GM23338 (cell line): ENCODE data around the gene PTPRZ1. TPM values are rescaled to one million over a fixed set of nuclear protein-coding genes. Genes with fewer than 3 reads are reported as not detected.

Source experiments
- ATAC-seq: fragments of 200-7000 bp; cut with Tn5 transposase; 3 replicates; pipeline ENCODE4 v1.9.1; 2020
- DNase-seq: peaks from one replicate; pipeline ENCODE4 v3.0.0-alpha.2; 2015; ENCODE audit warnings: low spot score
- H2AFZ ChIP-seq: fragments of 200-600 bp; sonication (generic); 2 replicates; pipeline ENCODE4 v1.8.0; 2016; ENCODE audit warnings: antibody characterized with exemption, mild to moderate bottlenecking, moderate library complexity
- H3F3A ChIP-seq: fragments of 200-600 bp; sonication (generic); replicated peaks from 2 replicates; pipeline ENCODE4 v1.8.0; 2017; ENCODE audit warnings: antibody characterized with exemption, mixed run types, low read depth
- H3K27ac ChIP-seq: fragments of 200-600 bp; sonication (generic); 2 replicates; pipeline ENCODE4 v1.6.1; 2016; ENCODE audit warnings: low read depth
- H3K27me3 ChIP-seq: fragments of 200-600 bp; sonication (generic); 2 replicates; pipeline ENCODE4 v1.8.0; 2016; ENCODE audit warnings: mild to moderate bottlenecking, mixed run types, moderate library complexity; ENCODE audit not compliant: insufficient read depth
- H3K36me3 ChIP-seq: fragments of 200-600 bp; sonication (generic); 2 replicates; pipeline ENCODE4 v1.8.0; 2016; ENCODE audit warnings: mild to moderate bottlenecking; ENCODE audit not compliant: insufficient read depth
- H3K4me1 ChIP-seq: fragments of 200-600 bp; sonication (generic); 2 replicates; pipeline ENCODE4 v1.8.0; 2016; ENCODE audit warnings: mild to moderate bottlenecking, moderate library complexity; ENCODE audit not compliant: insufficient read depth
- H3K4me2 ChIP-seq: fragments of 200-600 bp; sonication (generic); 2 replicates; pipeline ENCODE4 v1.7.1; 2017; ENCODE audit warnings: mixed run types
- H3K4me3 ChIP-seq: fragments of 200-600 bp; sonication (generic); 2 replicates; pipeline ENCODE4 v1.6.1; 2016; ENCODE audit warnings: mixed run types
- H3K79me2 ChIP-seq: fragments of 200-600 bp; sonication (generic); replicated peaks from 2 replicates; pipeline ENCODE4 v1.8.0; 2017; ENCODE audit warnings: mild to moderate bottlenecking; ENCODE audit not compliant: insufficient read depth
- H3K9me2 ChIP-seq: fragments of 200-600 bp; sonication (generic); 2 replicates; pipeline ENCODE4 v1.8.0; 2017; ENCODE audit not compliant: insufficient read depth
- H4K20me1 ChIP-seq: fragments of 200-600 bp; sonication (generic); replicated peaks from 2 replicates; pipeline ENCODE4 v1.8.0; 2017; ENCODE audit warnings: mild to moderate bottlenecking; ENCODE audit not compliant: insufficient read depth
- H3K27ac Mint-ChIP-seq: 2 replicates; pipeline ENCODE4 v1.8.0; 2020; ENCODE audit warnings: inconsistent platforms, mild to moderate bottlenecking, moderate library complexity, mixed read lengths
- H3K27me3 Mint-ChIP-seq: 3 replicates; pipeline ENCODE4 v1.8.0; 2022; ENCODE audit warnings: low read depth, mild to moderate bottlenecking, moderate library complexity, mixed read lengths, inconsistent platforms; ENCODE audit not compliant: insufficient read depth, poor library complexity
- H3K36me3 Mint-ChIP-seq: 3 replicates; pipeline ENCODE4 v1.8.0; 2021; ENCODE audit warnings: low read depth, mild to moderate bottlenecking, inconsistent platforms, moderate library complexity, mixed read lengths
- H3K4me1 Mint-ChIP-seq: 3 replicates; pipeline ENCODE4 v1.8.0; 2020; ENCODE audit warnings: mild to moderate bottlenecking, inconsistent platforms, mixed read lengths
- H3K4me3 Mint-ChIP-seq: 3 replicates; pipeline ENCODE4 v1.8.0; 2021; ENCODE audit warnings: moderate library complexity, mild to moderate bottlenecking, inconsistent platforms, mixed read lengths
- H3K9me3 Mint-ChIP-seq: 3 replicates; pipeline ENCODE4 v1.8.0; 2020; ENCODE audit warnings: moderate library complexity, mild to moderate bottlenecking, inconsistent platforms, mixed read lengths
- CREB1 ChIP-seq: fragments of 250-450 bp; sonication (Bioruptor Pico); IDR thresholded peaks from 2 replicates; pipeline ENCODE4 v1.5.0; 2020; ENCODE audit warnings: low read depth, mild to moderate bottlenecking, moderate library complexity
- CTCF ChIP-seq, 2 experiments: fragments of 200-600 bp in 1 of 2; sonication (generic) in 1 of 2; conservative IDR thresholded peaks; 2 replicates each; pipeline versions ENCODE4 v1.5.1 to v1.6.1; 2016 to 2017; ENCODE audit warnings: antibody characterized with exemption in 2 of 2, low read depth in 2 of 2, mild to moderate bottlenecking in 2 of 2, moderate library complexity in 1 of 2
- EZH2 ChIP-seq: fragments of 200-600 bp; sonication (generic); IDR thresholded peaks from one replicate; pipeline ENCODE4 v1.8.0; 2017; ENCODE audit warnings: antibody characterized with exemption, mild to moderate bottlenecking, low read depth; ENCODE audit not compliant: unreplicated experiment
- EZH2phosphoT487 ChIP-seq: fragments of 200-600 bp; sonication (generic); IDR thresholded peaks from one replicate; pipeline ENCODE4 v1.8.1; 2018; ENCODE audit warnings: antibody characterized with exemption; ENCODE audit not compliant: unreplicated experiment
- JUNB ChIP-seq: IDR thresholded peaks from one replicate; pipeline ENCODE4 v1.6.1; 2016; ENCODE audit warnings: antibody characterized with exemption; ENCODE audit not compliant: unreplicated experiment
- NANOG ChIP-seq: IDR thresholded peaks from 2 replicates; pipeline ENCODE4 v1.6.1; 2016; ENCODE audit warnings: antibody characterized with exemption, borderline replicate concordance
- POLR2AphosphoS5 ChIP-seq: IDR thresholded peaks from 2 replicates; pipeline ENCODE4 v1.6.1; 2016; ENCODE audit warnings: antibody characterized with exemption, low read depth
- STAT1 ChIP-seq: IDR thresholded peaks from one replicate; pipeline ENCODE4 v1.6.1; 2016; ENCODE audit warnings: antibody characterized with exemption; ENCODE audit not compliant: unreplicated experiment
- ZNF114 ChIP-seq: fragments of 250-450 bp; sonication (Bioruptor Pico); IDR thresholded peaks from 2 replicates; pipeline ENCODE4 v1.5.0; 2020; ENCODE audit warnings: mild to moderate bottlenecking, moderate library complexity
- ZNF331 ChIP-seq: fragments of 250-450 bp; sonication (Bioruptor Pico); IDR thresholded peaks from 2 replicates; pipeline ENCODE4 v1.5.0; 2020; ENCODE audit warnings: low read depth, mild to moderate bottlenecking, moderate library complexity
- ZNF462 ChIP-seq: fragments of 250-450 bp; sonication (Bioruptor Pico); IDR thresholded peaks from 2 replicates; pipeline ENCODE4 v1.5.0; 2020; ENCODE audit warnings: mild to moderate bottlenecking, moderate library complexity
- polyA plus RNA-seq: library from polyadenylated mRNA; unstranded; fragments of >200 nt; fragmentation: Nextera tagmentation; extraction: Ambion mirVana; gene quantifications from 2 replicates; pipeline ENCODE4 v1.2.1, GENCODE V29; 2016
- total RNA-seq: library from RNA; depleted of rRNA; stranded (reverse); fragments of >200 nt; shearing (Covaris generic); gene quantifications from 2 replicates; pipeline ENCODE4 v1.2.3, GENCODE V29; 2014
- TF ChIP-seq, protein P1 (sequence below): IDR thresholded peaks from 2 replicates; pipeline ENCODE4 v1.6.1; 2016; ENCODE audit warnings: antibody characterized with exemption
- TF ChIP-seq, protein P2 (sequence below): IDR thresholded peaks from one replicate; pipeline ENCODE4 v1.6.1; 2018; ENCODE audit warnings: antibody characterized with exemption; ENCODE audit not compliant: unreplicated experiment

PTPRZ1 gene
- total and polyA plus RNA-seq, 2 experiments from 2014 or later, result 160 to 230 TPM

DNA sequence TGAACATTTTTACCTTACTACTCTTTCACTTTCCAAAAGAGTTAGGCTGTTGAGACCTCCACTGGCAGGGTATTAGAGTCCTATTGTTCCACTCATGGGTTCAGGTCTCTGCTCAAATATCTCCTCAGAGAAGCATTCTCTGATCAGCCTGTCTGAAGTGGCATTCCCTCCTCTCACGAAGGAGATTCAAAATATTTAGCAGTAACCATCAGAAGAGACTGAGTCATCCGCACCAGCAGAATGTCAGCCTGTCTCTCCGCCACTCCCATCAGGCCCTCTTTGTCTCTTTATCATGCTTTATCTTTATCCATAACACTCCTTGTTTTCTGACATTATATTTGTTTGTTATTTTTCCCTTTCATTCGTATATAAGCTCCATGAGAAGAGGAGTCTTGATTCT, 192.0 kb downstream of the PTPRZ1 start:
- no peak for TF ChIP-seq ZNF462
- no peak for TF ChIP-seq JUNB
- TF ChIP-seq EZH2phosphoT487, result no peak
- TF ChIP-seq, protein P1, sequence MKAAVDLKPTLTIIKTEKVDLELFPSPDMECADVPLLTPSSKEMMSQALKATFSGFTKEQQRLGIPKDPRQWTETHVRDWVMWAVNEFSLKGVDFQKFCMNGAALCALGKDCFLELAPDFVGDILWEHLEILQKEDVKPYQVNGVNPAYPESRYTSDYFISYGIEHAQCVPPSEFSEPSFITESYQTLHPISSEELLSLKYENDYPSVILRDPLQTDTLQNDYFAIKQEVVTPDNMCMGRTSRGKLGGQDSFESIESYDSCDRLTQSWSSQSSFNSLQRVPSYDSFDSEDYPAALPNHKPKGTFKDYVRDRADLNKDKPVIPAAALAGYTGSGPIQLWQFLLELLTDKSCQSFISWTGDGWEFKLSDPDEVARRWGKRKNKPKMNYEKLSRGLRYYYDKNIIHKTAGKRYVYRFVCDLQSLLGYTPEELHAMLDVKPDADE, result no peak
- TF ChIP-seq POLR2AphosphoS5, result no peak
- TF ChIP-seq CREB1, result no peak
- no peak for TF ChIP-seq EZH2
- TF ChIP-seq, protein P2, sequence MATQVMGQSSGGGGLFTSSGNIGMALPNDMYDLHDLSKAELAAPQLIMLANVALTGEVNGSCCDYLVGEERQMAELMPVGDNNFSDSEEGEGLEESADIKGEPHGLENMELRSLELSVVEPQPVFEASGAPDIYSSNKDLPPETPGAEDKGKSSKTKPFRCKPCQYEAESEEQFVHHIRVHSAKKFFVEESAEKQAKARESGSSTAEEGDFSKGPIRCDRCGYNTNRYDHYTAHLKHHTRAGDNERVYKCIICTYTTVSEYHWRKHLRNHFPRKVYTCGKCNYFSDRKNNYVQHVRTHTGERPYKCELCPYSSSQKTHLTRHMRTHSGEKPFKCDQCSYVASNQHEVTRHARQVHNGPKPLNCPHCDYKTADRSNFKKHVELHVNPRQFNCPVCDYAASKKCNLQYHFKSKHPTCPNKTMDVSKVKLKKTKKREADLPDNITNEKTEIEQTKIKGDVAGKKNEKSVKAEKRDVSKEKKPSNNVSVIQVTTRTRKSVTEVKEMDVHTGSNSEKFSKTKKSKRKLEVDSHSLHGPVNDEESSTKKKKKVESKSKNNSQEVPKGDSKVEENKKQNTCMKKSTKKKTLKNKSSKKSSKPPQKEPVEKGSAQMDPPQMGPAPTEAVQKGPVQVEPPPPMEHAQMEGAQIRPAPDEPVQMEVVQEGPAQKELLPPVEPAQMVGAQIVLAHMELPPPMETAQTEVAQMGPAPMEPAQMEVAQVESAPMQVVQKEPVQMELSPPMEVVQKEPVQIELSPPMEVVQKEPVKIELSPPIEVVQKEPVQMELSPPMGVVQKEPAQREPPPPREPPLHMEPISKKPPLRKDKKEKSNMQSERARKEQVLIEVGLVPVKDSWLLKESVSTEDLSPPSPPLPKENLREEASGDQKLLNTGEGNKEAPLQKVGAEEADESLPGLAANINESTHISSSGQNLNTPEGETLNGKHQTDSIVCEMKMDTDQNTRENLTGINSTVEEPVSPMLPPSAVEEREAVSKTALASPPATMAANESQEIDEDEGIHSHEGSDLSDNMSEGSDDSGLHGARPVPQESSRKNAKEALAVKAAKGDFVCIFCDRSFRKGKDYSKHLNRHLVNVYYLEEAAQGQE, result no peak
- TF ChIP-seq ZNF114 (CRISPR knock-in tag), result no peak
- TF ChIP-seq STAT1, result no peak
- no peak for TF ChIP-seq ZNF331
- no peak for TF ChIP-seq CTCF (conservative IDR thresholded peaks at IDR 0.05; ENCODE audit: low read depth in 2 of 2)
- no peak for TF ChIP-seq NANOG
- Histone ChIP-seq H3K4me1 (no peaks in the 10 kb centered on the region), H3K27me3 (no peaks in the 10 kb centered on the region), H3F3A (no peaks in the 10 kb centered on the region), H4K20me1 (no peaks in the 10 kb centered on the region), H2AFZ (no peak overlapping the region), H3K79me2 (no peaks in the 10 kb centered on the region), H3K36me3 (peaks cover 17% of the 10 kb centered on the region; the same call in 1 of the 2 replicates), H3K9me2 (no peaks in the 10 kb centered on the region), H3K4me2 (no peak overlapping the region), H3K4me3 (no peak overlapping the region), H3K27ac (0 out of 2 replicates have a peak overlapping the region, but pooled peaks have one; percentile 34)
- DNase-seq, result no peak
- ATAC-seq, result no peak
- Mint-ChIP-seq H3K27ac (no peak overlapping the region), H3K36me3 (peaks cover 16% of the 10 kb centered on the region), H3K4me3 (no peak overlapping the region), H3K4me1 (peaks cover 9% of the 10 kb centered on the region; the same call in 2 of the 3 replicates), H3K27me3 (peaks cover 2% of the 10 kb centered on the region), H3K9me3 (no peaks in the 10 kb centered on the region)
